HepG2 (cell line): Measurements from ENCODE around the gene IGSF8. TPM values are rescaled to one million over a fixed set of nuclear protein-coding genes. Genes with fewer than 3 reads are reported as not detected.

ENCODE experiments used
- ATF7 ChIP-seq, 2 experiments: fragments of 450-650 bp in 1 of 2; sonication (generic) in 1 of 2; formaldehyde crosslinking in 1 of 2; IDR thresholded peaks; 2 replicates each; pipeline versions ENCODE4 v1.4.0 to v1.6.1; 2016 to 2020; ENCODE audit warnings: antibody characterized with exemption in 1 of 2, mild to moderate bottlenecking in 1 of 2, missing genetic modification reagents in 1 of 2
- CHD4 ChIP-seq: fragments of 200-600 bp; sonication (generic); IDR thresholded peaks from 2 replicates; pipeline ENCODE4 v1.7.0; 2017; ENCODE audit warnings: mild to moderate bottlenecking, low read length, borderline replicate concordance
- FOXJ3 ChIP-seq: sonication (generic); formaldehyde crosslinking; IDR thresholded peaks from 2 replicates; pipeline ENCODE4 v1.4.0; 2020; ENCODE audit warnings: missing genetic modification reagents, mild to moderate bottlenecking, borderline replicate concordance
- JUNB ChIP-seq: sonication (generic); formaldehyde crosslinking; IDR thresholded peaks from 2 replicates; pipeline ENCODE4 v1.8.0; 2022; ENCODE audit warnings: missing genetic modification reagents, mild to moderate bottlenecking, borderline replicate concordance
- KAT8 ChIP-seq: IDR thresholded peaks from 2 replicates; pipeline ENCODE4 v1.6.1; 2016; ENCODE audit warnings: missing genetic modification reagents, missing compliant biosample characterization
- NR2F2 ChIP-seq: IDR thresholded peaks from 2 replicates; pipeline ENCODE4 v1.6.1; 2012; ENCODE audit warnings: low read depth, inconsistent platforms, borderline replicate concordance
- SCMH1 ChIP-seq: sonication (generic); formaldehyde crosslinking; IDR thresholded peaks from 2 replicates; pipeline ENCODE4 v1.9.0; 2021; ENCODE audit warnings: missing genetic modification reagents, mild to moderate bottlenecking, borderline replicate concordance
- SOX5 ChIP-seq: IDR thresholded peaks from 2 replicates; pipeline ENCODE4 v1.6.1; 2016; ENCODE audit warnings: borderline replicate concordance
- SOX6 ChIP-seq, 2 experiments: fragments of 450-650 bp in 1 of 2; sonication (generic) in 1 of 2; formaldehyde crosslinking in 1 of 2; IDR thresholded peaks; 2 replicates each; pipeline versions ENCODE4 v1.4.0 to v1.6.1; 2017 to 2020; ENCODE audit warnings: antibody characterized with exemption in 1 of 2, mild to moderate bottlenecking in 1 of 2, missing genetic modification reagents in 1 of 2
- XRCC5 ChIP-seq: fragments of 200-400 bp; formaldehyde crosslinking; optimal IDR thresholded peaks from 2 replicates; pipeline ENCODE3; 2017; ENCODE audit warnings: mild to moderate bottlenecking, low read length
- ZBTB21 ChIP-seq: sonication (generic); formaldehyde crosslinking; IDR thresholded peaks from 2 replicates; pipeline ENCODE4 v1.4.0; 2020; ENCODE audit warnings: missing genetic modification reagents
- ZBTB7A ChIP-seq: sonication (generic); formaldehyde crosslinking; IDR thresholded peaks from 2 replicates; pipeline ENCODE4 v1.8.0; 2022; ENCODE audit warnings: mild to moderate bottlenecking, missing genetic modification reagents
- ZNF12 ChIP-seq: sonication (generic); formaldehyde crosslinking; IDR thresholded peaks from 2 replicates; pipeline ENCODE4 v1.5.0; 2020; ENCODE audit warnings: missing genetic modification reagents
- ZNF326 ChIP-seq: sonication (generic); formaldehyde crosslinking; IDR thresholded peaks from 2 replicates; pipeline ENCODE4 v1.4.0; 2020; ENCODE audit warnings: missing genetic modification reagents, borderline replicate concordance
- ZNF383 ChIP-seq: sonication (generic); formaldehyde crosslinking; IDR thresholded peaks from 2 replicates; pipeline ENCODE4 v1.4.0; 2020; ENCODE audit warnings: missing genetic modification reagents, mild to moderate bottlenecking, borderline replicate concordance
- ZNF44 ChIP-seq: sonication (generic); formaldehyde crosslinking; IDR thresholded peaks from 2 replicates; pipeline ENCODE4 v1.5.1; 2020; ENCODE audit warnings: mild to moderate bottlenecking, missing genetic modification reagents
- ZNF607 ChIP-seq: sonication (generic); formaldehyde crosslinking; IDR thresholded peaks from 2 replicates; pipeline ENCODE4 v1.5.1; 2020; ENCODE audit warnings: missing genetic modification reagents, mild to moderate bottlenecking, borderline replicate concordance
- ZNF709 ChIP-seq: sonication (generic); formaldehyde crosslinking; IDR thresholded peaks from 2 replicates; pipeline ENCODE4 v1.5.0; 2020; ENCODE audit warnings: mild to moderate bottlenecking, missing genetic modification reagents
- polyA plus RNA-seq, 8 experiments: library from polyadenylated mRNA; depleted of rRNA in 3 of 8; stranded (reverse) in 7 of 8; unstranded in 1 of 8; fragments of >200 nt; fragmentation: Illumina TruSeq in 4 of 8; extraction: Trizol in 4 of 8; gene quantifications; 2 replicates each; pipeline versions ENCODE4 v1.2.1 to v1.2.3, GENCODE V29; 2011 to 2016; ENCODE audit warnings: low read depth in 4 of 8, missing spikeins in 1 of 8, mixed read lengths in 1 of 8; ENCODE audit not compliant: insufficient read depth in 1 of 8
- total RNA-seq, 5 experiments: library from RNA; depleted of rRNA; stranded (reverse); fragments of >200 nt; fragmentation: Illumina TruSeq; extraction: Trizol; gene quantifications; 2 replicates each; pipeline ENCODE4 v1.2.3, GENCODE V29; 2016; ENCODE audit warnings: low read depth in 1 of 5
- TF ChIP-seq, protein P1 (sequence below): IDR thresholded peaks from 2 replicates; pipeline ENCODE4 v1.6.1; 2012; ENCODE audit warnings: inconsistent platforms
- TF ChIP-seq, protein P2 (sequence below): fragments of 450-650 bp; IDR thresholded peaks from 2 replicates; pipeline ENCODE4 v1.6.1; 2017
- TF ChIP-seq, protein P3 (sequence below): sonication (generic); formaldehyde crosslinking; IDR thresholded peaks from 2 replicates; pipeline ENCODE4 v1.5.0; 2020; ENCODE audit warnings: missing genetic modification reagents
- TF ChIP-seq, protein P4 (sequence below): sonication (generic); formaldehyde crosslinking; IDR thresholded peaks from 2 replicates; pipeline ENCODE4 v1.4.0; 2020; ENCODE audit warnings: missing genetic modification reagents
- TF ChIP-seq, protein P5 (sequence below): fragments of 450-650 bp; IDR thresholded peaks from 2 replicates; pipeline ENCODE4 v1.6.1; 2017; ENCODE audit warnings: mild to moderate bottlenecking

IGSF8 gene
- total and polyA plus RNA-seq, 2 of the 13 experiments (the other 11 are each of a cell fraction or from before 2014, with no cell fraction given): 24.0 to 41.0 TPM

DNA sequence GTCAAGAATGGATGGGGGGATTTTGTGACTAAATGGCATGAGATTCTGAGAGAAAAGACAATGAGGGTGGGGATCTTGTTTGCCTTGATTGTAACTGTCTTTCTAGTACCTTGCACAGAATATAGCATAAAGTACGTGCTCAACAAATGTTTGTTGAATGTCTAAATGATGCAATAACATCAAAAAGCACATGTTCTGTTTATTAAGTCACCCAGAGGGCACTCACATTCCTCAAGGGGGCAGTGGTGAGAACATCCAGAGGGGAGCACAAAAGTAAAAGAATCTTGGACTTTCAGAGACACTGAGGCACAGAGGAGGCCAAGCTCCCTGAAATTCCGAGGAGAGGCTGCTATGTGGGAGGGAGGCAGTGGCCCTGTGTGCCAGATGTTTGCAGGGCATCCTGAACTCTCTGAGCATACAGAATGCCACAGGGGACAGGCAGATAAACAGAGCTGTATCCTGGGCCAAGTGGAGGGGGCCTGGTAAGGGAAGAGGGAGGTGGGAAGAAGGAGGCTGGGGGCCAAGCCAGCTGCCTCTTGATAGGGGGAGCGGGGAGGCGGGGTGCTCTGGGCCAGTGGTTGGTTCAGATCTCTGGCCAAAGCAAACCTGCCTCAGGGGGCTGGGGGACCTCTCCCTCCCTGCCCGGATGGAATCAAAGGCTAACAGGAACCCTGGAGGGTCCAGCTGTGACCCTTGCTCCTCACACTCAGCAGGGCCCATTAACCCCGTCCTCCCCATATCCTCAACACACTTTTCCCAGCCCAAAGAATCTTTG, 10.7 kb upstream of the IGSF8 start (continued):
- peak; percentile 16 for TF ChIP-seq XRCC5
- 0 out of 2 replicates have a peak, but pooled peaks have one; percentile 16 for TF ChIP-seq KAT8 (CRISPR knock-in tag)
- no peak for TF ChIP-seq JUNB
- TF ChIP-seq NR2F2: peak; percentile 58; the same call in 1 of the 2 replicates
- TF ChIP-seq, protein P1, sequence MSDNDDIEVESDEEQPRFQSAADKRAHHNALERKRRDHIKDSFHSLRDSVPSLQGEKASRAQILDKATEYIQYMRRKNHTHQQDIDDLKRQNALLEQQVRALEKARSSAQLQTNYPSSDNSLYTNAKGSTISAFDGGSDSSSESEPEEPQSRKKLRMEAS: peak; percentile 61; the same call in 1 of the 2 replicates
- TF ChIP-seq, protein P2, sequence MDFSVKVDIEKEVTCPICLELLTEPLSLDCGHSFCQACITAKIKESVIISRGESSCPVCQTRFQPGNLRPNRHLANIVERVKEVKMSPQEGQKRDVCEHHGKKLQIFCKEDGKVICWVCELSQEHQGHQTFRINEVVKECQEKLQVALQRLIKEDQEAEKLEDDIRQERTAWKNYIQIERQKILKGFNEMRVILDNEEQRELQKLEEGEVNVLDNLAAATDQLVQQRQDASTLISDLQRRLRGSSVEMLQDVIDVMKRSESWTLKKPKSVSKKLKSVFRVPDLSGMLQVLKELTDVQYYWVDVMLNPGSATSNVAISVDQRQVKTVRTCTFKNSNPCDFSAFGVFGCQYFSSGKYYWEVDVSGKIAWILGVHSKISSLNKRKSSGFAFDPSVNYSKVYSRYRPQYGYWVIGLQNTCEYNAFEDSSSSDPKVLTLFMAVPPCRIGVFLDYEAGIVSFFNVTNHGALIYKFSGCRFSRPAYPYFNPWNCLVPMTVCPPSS: no peak
- no peak for TF ChIP-seq SOX6 (IDR thresholded peaks at IDR 0.05)
- TF ChIP-seq SOX6 (CRISPR knock-in tag; IDR thresholded peaks at IDR 0.05): peak; percentile 8; the same call in 1 of the 2 replicates
- TF ChIP-seq ZBTB7A (CRISPR knock-in tag): peak; percentile 75; the same call in 1 of the 2 replicates
- no peak for TF ChIP-seq FOXJ3 (CRISPR knock-in tag)
- TF ChIP-seq ZNF12 (CRISPR knock-in tag): no peak
- no peak for TF ChIP-seq ZNF326 (CRISPR knock-in tag)
- 0 out of 2 replicates have a peak, but pooled peaks have one; percentile 75 for TF ChIP-seq CHD4
- no peak for TF ChIP-seq ZBTB21 (CRISPR knock-in tag)
- no peak for TF ChIP-seq SCMH1 (CRISPR knock-in tag)
- TF ChIP-seq ZNF44: no peak
- TF ChIP-seq ZNF709 (CRISPR knock-in tag): no peak
- peak; percentile 68 for TF ChIP-seq ATF7 (IDR thresholded peaks at IDR 0.05)
- no peak for TF ChIP-seq ATF7 (CRISPR knock-in tag; IDR thresholded peaks at IDR 0.05)
- TF ChIP-seq, protein P3, sequence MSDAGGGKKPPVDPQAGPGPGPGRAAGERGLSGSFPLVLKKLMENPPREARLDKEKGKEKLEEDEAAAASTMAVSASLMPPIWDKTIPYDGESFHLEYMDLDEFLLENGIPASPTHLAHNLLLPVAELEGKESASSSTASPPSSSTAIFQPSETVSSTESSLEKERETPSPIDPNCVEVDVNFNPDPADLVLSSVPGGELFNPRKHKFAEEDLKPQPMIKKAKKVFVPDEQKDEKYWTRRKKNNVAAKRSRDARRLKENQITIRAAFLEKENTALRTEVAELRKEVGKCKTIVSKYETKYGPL (CRISPR knock-in tag): no peak
- TF ChIP-seq, protein P4, sequence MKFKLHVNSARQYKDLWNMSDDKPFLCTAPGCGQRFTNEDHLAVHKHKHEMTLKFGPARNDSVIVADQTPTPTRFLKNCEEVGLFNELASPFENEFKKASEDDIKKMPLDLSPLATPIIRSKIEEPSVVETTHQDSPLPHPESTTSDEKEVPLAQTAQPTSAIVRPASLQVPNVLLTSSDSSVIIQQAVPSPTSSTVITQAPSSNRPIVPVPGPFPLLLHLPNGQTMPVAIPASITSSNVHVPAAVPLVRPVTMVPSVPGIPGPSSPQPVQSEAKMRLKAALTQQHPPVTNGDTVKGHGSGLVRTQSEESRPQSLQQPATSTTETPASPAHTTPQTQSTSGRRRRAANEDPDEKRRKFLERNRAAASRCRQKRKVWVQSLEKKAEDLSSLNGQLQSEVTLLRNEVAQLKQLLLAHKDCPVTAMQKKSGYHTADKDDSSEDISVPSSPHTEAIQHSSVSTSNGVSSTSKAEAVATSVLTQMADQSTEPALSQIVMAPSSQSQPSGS (CRISPR knock-in tag): peak; percentile 50; the same call in 1 of the 2 replicates
- TF ChIP-seq, protein P5, sequence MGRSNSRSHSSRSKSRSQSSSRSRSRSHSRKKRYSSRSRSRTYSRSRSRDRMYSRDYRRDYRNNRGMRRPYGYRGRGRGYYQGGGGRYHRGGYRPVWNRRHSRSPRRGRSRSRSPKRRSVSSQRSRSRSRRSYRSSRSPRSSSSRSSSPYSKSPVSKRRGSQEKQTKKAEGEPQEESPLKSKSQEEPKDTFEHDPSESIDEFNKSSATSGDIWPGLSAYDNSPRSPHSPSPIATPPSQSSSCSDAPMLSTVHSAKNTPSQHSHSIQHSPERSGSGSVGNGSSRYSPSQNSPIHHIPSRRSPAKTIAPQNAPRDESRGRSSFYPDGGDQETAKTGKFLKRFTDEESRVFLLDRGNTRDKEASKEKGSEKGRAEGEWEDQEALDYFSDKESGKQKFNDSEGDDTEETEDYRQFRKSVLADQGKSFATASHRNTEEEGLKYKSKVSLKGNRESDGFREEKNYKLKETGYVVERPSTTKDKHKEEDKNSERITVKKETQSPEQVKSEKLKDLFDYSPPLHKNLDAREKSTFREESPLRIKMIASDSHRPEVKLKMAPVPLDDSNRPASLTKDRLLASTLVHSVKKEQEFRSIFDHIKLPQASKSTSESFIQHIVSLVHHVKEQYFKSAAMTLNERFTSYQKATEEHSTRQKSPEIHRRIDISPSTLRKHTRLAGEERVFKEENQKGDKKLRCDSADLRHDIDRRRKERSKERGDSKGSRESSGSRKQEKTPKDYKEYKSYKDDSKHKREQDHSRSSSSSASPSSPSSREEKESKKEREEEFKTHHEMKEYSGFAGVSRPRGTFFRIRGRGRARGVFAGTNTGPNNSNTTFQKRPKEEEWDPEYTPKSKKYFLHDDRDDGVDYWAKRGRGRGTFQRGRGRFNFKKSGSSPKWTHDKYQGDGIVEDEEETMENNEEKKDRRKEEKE: no peak
- peak; percentile 8; the same call in 1 of the 2 replicates for TF ChIP-seq SOX5 (CRISPR knock-in tag)
- peak; percentile 52; the same call in 1 of the 2 replicates for TF ChIP-seq ZNF607
- TF ChIP-seq ZNF383 (CRISPR knock-in tag): no peak
